Measurements from ENCODE around the gene PNMA8B.
"Not testable (repeated sequence)": the region's sequence is repeated elsewhere in the genome, so short reads cannot be mapped to it uniquely, and the experiment has no call there.

PNMA8B gene

GRCh38 chr19:46529622-46530451 lies 34.2 kb upstream of the PNMA8B start:
- H3K27ac ChIP-seq = no peak overlapping the region
- H3K9ac ChIP-seq = no peak overlapping the region
- H3K4me2 ChIP-seq = no peak overlapping the region
- TF ChIP-seq, protein P1, sequence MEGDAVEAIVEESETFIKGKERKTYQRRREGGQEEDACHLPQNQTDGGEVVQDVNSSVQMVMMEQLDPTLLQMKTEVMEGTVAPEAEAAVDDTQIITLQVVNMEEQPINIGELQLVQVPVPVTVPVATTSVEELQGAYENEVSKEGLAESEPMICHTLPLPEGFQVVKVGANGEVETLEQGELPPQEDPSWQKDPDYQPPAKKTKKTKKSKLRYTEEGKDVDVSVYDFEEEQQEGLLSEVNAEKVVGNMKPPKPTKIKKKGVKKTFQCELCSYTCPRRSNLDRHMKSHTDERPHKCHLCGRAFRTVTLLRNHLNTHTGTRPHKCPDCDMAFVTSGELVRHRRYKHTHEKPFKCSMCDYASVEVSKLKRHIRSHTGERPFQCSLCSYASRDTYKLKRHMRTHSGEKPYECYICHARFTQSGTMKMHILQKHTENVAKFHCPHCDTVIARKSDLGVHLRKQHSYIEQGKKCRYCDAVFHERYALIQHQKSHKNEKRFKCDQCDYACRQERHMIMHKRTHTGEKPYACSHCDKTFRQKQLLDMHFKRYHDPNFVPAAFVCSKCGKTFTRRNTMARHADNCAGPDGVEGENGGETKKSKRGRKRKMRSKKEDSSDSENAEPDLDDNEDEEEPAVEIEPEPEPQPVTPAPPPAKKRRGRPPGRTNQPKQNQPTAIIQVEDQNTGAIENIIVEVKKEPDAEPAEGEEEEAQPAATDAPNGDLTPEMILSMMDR (conservative IDR thresholded peaks at IDR 0.05; ENCODE audit: low read depth, low read length) = peak; percentile 98
- H4K20me1 ChIP-seq (ENCODE audit: insufficient read depth) = no peaks in the 10 kb centered on the region
- no peak overlapping the region for H3K4me3 ChIP-seq (IDR thresholded peaks at IDR 0.05; ENCODE audit: insufficient read depth, low read depth, low read length)
- H2AFZ ChIP-seq (ENCODE audit: low read depth) = 0 out of 2 replicates have a peak overlapping the region, but pooled peaks have one; percentile 11
- peaks cover 6% of the 10 kb centered on the region for H3K4me1 ChIP-seq (ENCODE audit: low read depth, poor library complexity, severe bottlenecking)
- H3K27me3 ChIP-seq (ENCODE audit: insufficient read depth, low read depth) = peaks cover 66% of the 10 kb centered on the region
- H3K79me2 ChIP-seq (ENCODE audit: insufficient read depth, low read depth) = no peaks in the 10 kb centered on the region
- H3K36me3 ChIP-seq (ENCODE audit: insufficient read depth) = no peaks in the 10 kb centered on the region

DNA sequence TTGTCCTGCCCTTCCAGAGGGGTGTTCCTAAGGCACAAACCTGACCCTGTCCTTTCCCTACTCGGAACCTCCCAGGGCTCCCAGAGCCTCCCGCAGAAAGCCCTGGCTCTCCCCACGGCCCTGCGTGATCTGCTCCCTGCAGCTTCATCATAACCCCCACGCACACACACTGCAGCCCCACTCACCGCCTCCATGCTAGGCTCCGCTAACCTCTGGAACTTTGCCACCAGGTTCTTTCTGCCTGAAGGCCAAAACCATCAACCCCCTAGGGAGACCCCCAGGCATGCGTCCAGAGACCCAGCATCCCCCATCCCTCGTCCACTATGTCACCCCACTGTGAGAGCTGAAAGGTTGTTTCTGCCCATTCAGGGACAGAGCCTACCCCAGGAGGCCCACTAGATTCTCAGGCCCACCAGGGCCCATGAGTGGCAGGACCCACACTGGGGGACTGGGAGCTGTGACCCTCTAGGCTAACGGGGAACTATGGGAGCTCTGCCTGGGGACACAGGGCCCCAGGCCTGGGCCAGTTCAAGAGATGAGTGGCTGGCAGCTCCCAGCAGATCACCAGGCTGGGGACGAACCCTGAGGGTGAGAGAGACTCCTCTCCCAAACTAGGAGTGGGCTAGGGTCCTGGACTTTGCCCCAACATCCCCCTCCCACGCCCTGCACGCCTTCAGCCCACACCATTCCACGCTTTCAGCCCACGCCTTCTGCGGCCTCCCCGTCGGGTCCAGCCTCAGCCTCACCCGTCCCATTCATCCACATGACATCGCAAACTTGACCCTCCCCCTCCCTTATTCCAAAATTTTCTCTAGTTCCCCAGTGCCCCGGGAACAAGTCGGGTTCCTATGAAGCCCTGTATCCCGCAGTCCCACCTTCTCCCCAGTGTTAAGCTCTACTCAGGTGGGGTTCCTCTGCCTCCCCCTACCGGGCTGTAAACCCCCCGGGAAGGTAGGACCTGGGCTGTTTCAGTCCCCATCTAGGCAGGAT lies 33.2 kb upstream of the PNMA8B start:
- Histone ChIP-seq H3K36me3 (ENCODE audit: insufficient read depth) (no peaks in the 10 kb centered on the region), H3K27ac (no peak overlapping the region), H3K4me3 (IDR thresholded peaks at IDR 0.05; ENCODE audit: insufficient read depth, low read depth, low read length) (no peak overlapping the region), H3K4me1 (ENCODE audit: low read depth, poor library complexity, severe bottlenecking) (peaks cover 6% of the 10 kb centered on the region), H2AFZ (ENCODE audit: low read depth) (0 out of 2 replicates have a peak overlapping the region, but pooled peaks have one; percentile 11), H3K27me3 (ENCODE audit: insufficient read depth, low read depth) (peaks cover 65% of the 10 kb centered on the region), H3K9ac (no peak overlapping the region), H3K79me2 (ENCODE audit: insufficient read depth, low read depth) (no peaks in the 10 kb centered on the region), H4K20me1 (ENCODE audit: insufficient read depth) (no peaks in the 10 kb centered on the region), H3K4me2 (no peak overlapping the region)
- TF ChIP-seq, protein P1 (conservative IDR thresholded peaks at IDR 0.05; ENCODE audit: low read depth, low read length) = no peak

GRCh38 chr19:46526801-46527200 lies 31.1 kb upstream of the PNMA8B start:
- H3K27me3 ChIP-seq (ENCODE audit: insufficient read depth, low read depth) = peaks cover 48% of the 10 kb centered on the region
- H3K4me2 ChIP-seq; H3K4me3 ChIP-seq (IDR thresholded peaks at IDR 0.05; ENCODE audit: insufficient read depth, low read depth, low read length); H3K4me1 ChIP-seq (ENCODE audit: low read depth, poor library complexity, severe bottlenecking); H3K9ac ChIP-seq; H2AFZ ChIP-seq (ENCODE audit: low read depth); H3K36me3 ChIP-seq (ENCODE audit: insufficient read depth); H4K20me1 ChIP-seq (ENCODE audit: insufficient read depth); H3K27ac ChIP-seq; H3K79me2 ChIP-seq (ENCODE audit: insufficient read depth, low read depth): not testable (repeated sequence)

- no peaks in the 10 kb centered on the region for H4K20me1 ChIP-seq (ENCODE audit: insufficient read depth)
Measured at GRCh38 chr19:46524308-46524707, 28.6 kb upstream of the PNMA8B start.

GRCh38 chr19:46522988-46523387 lies 27.3 kb upstream of the PNMA8B start:
- H3K27me3 ChIP-seq (ENCODE audit: insufficient read depth, low read depth) = peaks cover 28% of the 10 kb centered on the region
- H2AFZ ChIP-seq (ENCODE audit: low read depth); H3K4me2 ChIP-seq; H3K9ac ChIP-seq; H3K4me3 ChIP-seq (IDR thresholded peaks at IDR 0.05; ENCODE audit: insufficient read depth, low read depth, low read length); H3K27ac ChIP-seq; H3K36me3 ChIP-seq (ENCODE audit: insufficient read depth); H3K79me2 ChIP-seq (ENCODE audit: insufficient read depth, low read depth); H4K20me1 ChIP-seq (ENCODE audit: insufficient read depth); H3K4me1 ChIP-seq (ENCODE audit: low read depth, poor library complexity, severe bottlenecking): not testable (repeated sequence)

More at GRCh38 chr19:46524308-46524707, 28.6 kb upstream of the PNMA8B start:
- Histone ChIP-seq H3K4me2 (no peak overlapping the region), H3K27ac (no peak overlapping the region), H3K27me3 (ENCODE audit: insufficient read depth, low read depth) (peaks cover 38% of the 10 kb centered on the region), H3K36me3 (ENCODE audit: insufficient read depth) (no peaks in the 10 kb centered on the region), H3K4me1 (ENCODE audit: low read depth, poor library complexity, severe bottlenecking) (peaks cover 1% of the 10 kb centered on the region), H3K9ac (no peak overlapping the region), H2AFZ (ENCODE audit: low read depth) (no peak overlapping the region), H3K79me2 (ENCODE audit: insufficient read depth, low read depth) (no peaks in the 10 kb centered on the region), H3K4me3 (IDR thresholded peaks at IDR 0.05; ENCODE audit: insufficient read depth, low read depth, low read length) (no peak overlapping the region)
- TF ChIP-seq, protein P1 (conservative IDR thresholded peaks at IDR 0.05; ENCODE audit: low read depth, low read length) = no peak

All from KMS-11 (cell line).